IMR-90 (cell line): Measurements from ENCODE around the gene ARPP21. TPM values are rescaled to one million over a fixed set of nuclear protein-coding genes. Genes with fewer than 3 reads are reported as not detected.

ENCODE experiments used
- ATAC-seq: fragments of 200-7000 bp; cut with Tn5 transposase; 2 replicates; pipeline ENCODE4 v1.9.1; 2020; ENCODE audit warnings: low read depth, mild to moderate bottlenecking, moderate library complexity
- BruUV-seq: library from RNA; stranded (reverse); fragments of 400-500 nt; replicated peaks from 2 replicates; lab custom pipeline; 2021; lab: Mats Ljungman, UMichigan
- CTCF ChIA-PET: fragments of 300-600 bp; formaldehyde crosslinking; extraction: SDS; loops from one replicate; lab custom pipeline; 2021; ENCODE audit warnings: antibody characterized with exemption; lab: Yijun Ruan, JAX
- POLR2A ChIA-PET: fragments of 300-600 bp; sonication (Branson Sonifier 250); formaldehyde crosslinking; loops from one replicate; lab custom pipeline; 2022; ENCODE audit warnings: antibody characterized with exemption; ENCODE audit not compliant: unreplicated experiment; lab: Charles Lee
- DNase-seq: peaks from one replicate; pipeline ENCODE4 v3.0.0; 2013
- H2AFZ ChIP-seq: replicated peaks from 2 replicates; pipeline ENCODE3; 2013; ENCODE audit warnings: low read length, mild to moderate bottlenecking; ENCODE audit not compliant: poor library complexity
- H2AK5ac ChIP-seq: 2 replicates; pipeline ENCODE4 v1.6.1; 2013; ENCODE audit warnings: low read depth, low read length, inconsistent platforms
- H2AK9ac ChIP-seq: replicated peaks from 2 replicates; pipeline ENCODE3; 2013; ENCODE audit warnings: mild to moderate bottlenecking, low read depth, low read length, moderate library complexity; ENCODE audit not compliant: poor library complexity
- H2BK120ac ChIP-seq: 2 replicates; pipeline ENCODE4 v1.6.1; 2013; ENCODE audit warnings: low read depth, low read length, inconsistent platforms
- H2BK15ac ChIP-seq: 3 replicates; pipeline ENCODE4 v1.6.1; 2013; ENCODE audit warnings: low read depth, low read length, inconsistent platforms
- H2BK20ac ChIP-seq: 2 replicates; pipeline ENCODE4 v1.6.1; 2013; ENCODE audit warnings: low read depth, mild to moderate bottlenecking, inconsistent platforms, low read length, moderate library complexity
- H2BK5ac ChIP-seq: 2 replicates; pipeline ENCODE4 v1.6.1; 2013; ENCODE audit warnings: mild to moderate bottlenecking, low read depth, low read length, inconsistent platforms; ENCODE audit not compliant: poor library complexity, severe bottlenecking
- H3K14ac ChIP-seq: replicated peaks from 2 replicates; pipeline ENCODE4 v1.6.1; 2013; ENCODE audit warnings: low read depth, low read length, inconsistent platforms
- H3K18ac ChIP-seq: 2 replicates; pipeline ENCODE4 v1.6.1; 2013; ENCODE audit warnings: low read depth, low read length, control low read depth
- H3K23ac ChIP-seq: 2 replicates; pipeline ENCODE4 v1.6.1; 2013; ENCODE audit warnings: low read depth, low read length, inconsistent platforms
- H3K27ac ChIP-seq: 2 replicates; pipeline ENCODE4 v1.5.1; 2013; ENCODE audit warnings: mild to moderate bottlenecking, control low read depth, low read length; ENCODE audit not compliant: insufficient read depth
- H3K27me3 ChIP-seq: 2 replicates; pipeline ENCODE4 v1.6.1; 2013; ENCODE audit warnings: low read length; ENCODE audit not compliant: control insufficient read depth, insufficient read depth
- H3K36me3 ChIP-seq: 2 replicates; pipeline ENCODE4 v1.6.1; 2013; ENCODE audit warnings: low read length, mixed read lengths; ENCODE audit not compliant: control insufficient read depth, insufficient read depth
- H3K4ac ChIP-seq: 2 replicates; pipeline ENCODE4 v1.6.1; 2013; ENCODE audit warnings: low read depth, low read length, inconsistent platforms
- H3K4me1 ChIP-seq: 2 replicates; pipeline ENCODE4 v1.6.1; 2013; ENCODE audit warnings: low read length, mixed read lengths; ENCODE audit not compliant: control insufficient read depth, insufficient read depth
- H3K4me2 ChIP-seq: 2 replicates; pipeline ENCODE4 v1.6.1; 2013; ENCODE audit warnings: low read depth, mild to moderate bottlenecking, control low read depth, low read length, moderate library complexity
- H3K4me3 ChIP-seq: 2 replicates; pipeline ENCODE4 v1.5.1; 2013; ENCODE audit warnings: low read depth, mild to moderate bottlenecking, control low read depth, low read length, moderate library complexity; ENCODE audit not compliant: insufficient read depth
- H3K56ac ChIP-seq: 2 replicates; pipeline ENCODE4 v1.6.1; 2013; ENCODE audit warnings: low read length, inconsistent platforms; ENCODE audit not compliant: insufficient read depth; ENCODE audit errors: extremely low read depth
- H3K79me1 ChIP-seq, 2 experiments: 2 replicates each; pipeline ENCODE4 v1.6.1; 2013; ENCODE audit warnings: low read length in 2 of 2, inconsistent platforms in 1 of 2, low read depth in 1 of 2
- H3K9ac ChIP-seq: 2 replicates; pipeline ENCODE4 v1.6.1; 2013; ENCODE audit warnings: low read depth, low read length, control low read depth
- H3K9me1 ChIP-seq: 2 replicates; pipeline ENCODE4 v1.6.1; 2013; ENCODE audit warnings: low read length, inconsistent platforms; ENCODE audit not compliant: insufficient read depth
- H3K9me3 ChIP-seq: 2 replicates; pipeline ENCODE4 v1.6.1; 2013; ENCODE audit warnings: low read length; ENCODE audit not compliant: control insufficient read depth, insufficient read depth
- H4K20me1 ChIP-seq: 2 replicates; pipeline ENCODE4 v1.6.1; 2013; ENCODE audit warnings: low read length, inconsistent platforms; ENCODE audit not compliant: insufficient read depth
- H4K5ac ChIP-seq: 2 replicates; pipeline ENCODE4 v1.6.1; 2013; ENCODE audit warnings: mild to moderate bottlenecking, low read depth, low read length, control low read depth
- H4K8ac ChIP-seq, 2 experiments: 2 replicates each; pipeline ENCODE4 v1.6.1; 2013; ENCODE audit warnings: low read depth in 2 of 2, low read length in 2 of 2, control low read depth in 1 of 2, inconsistent platforms in 1 of 2
- H4K91ac ChIP-seq: 2 replicates; pipeline ENCODE4 v1.6.1; 2013; ENCODE audit warnings: low read depth, low read length, inconsistent platforms; ENCODE audit not compliant: insufficient read depth
- BHLHE40 ChIP-seq: fragments of 150-350 bp; IDR thresholded peaks from 2 replicates; pipeline ENCODE4 v1.6.1; 2016; ENCODE audit warnings: mild to moderate bottlenecking, low read depth, low read length
- CHD1 ChIP-seq: IDR thresholded peaks from 2 replicates; pipeline ENCODE4 v1.6.1; 2012; ENCODE audit warnings: low read depth, low read length, improper control_type of control experiment
- FOS ChIP-seq: fragments of 150-350 bp; IDR thresholded peaks from 2 replicates; pipeline ENCODE4 v1.6.1; 2016; ENCODE audit warnings: low read depth, low read length
- MAFK ChIP-seq: IDR thresholded peaks from 2 replicates; pipeline ENCODE4 v1.6.1; 2012; ENCODE audit warnings: low read depth, low read length, improper control_type of control experiment
- MAZ ChIP-seq: IDR thresholded peaks from 2 replicates; pipeline ENCODE4 v1.6.1; 2012; ENCODE audit warnings: low read depth, mild to moderate bottlenecking, low read length, improper control_type of control experiment, moderate library complexity, borderline replicate concordance
- MXI1 ChIP-seq: IDR thresholded peaks from 2 replicates; pipeline ENCODE4 v1.6.1; 2012; ENCODE audit warnings: low read depth, mild to moderate bottlenecking, low read length, moderate library complexity, borderline replicate concordance
- NFE2L2 ChIP-seq: fragments of 150-350 bp; IDR thresholded peaks from 2 replicates; pipeline ENCODE4 v1.6.1; 2016; ENCODE audit warnings: low read depth, mild to moderate bottlenecking, low read length
- RCOR1 ChIP-seq: IDR thresholded peaks from 2 replicates; pipeline ENCODE4 v1.6.1; 2012; ENCODE audit warnings: mild to moderate bottlenecking, low read length, improper control_type of control experiment; ENCODE audit not compliant: insufficient replicate concordance
- RFX5 ChIP-seq: IDR thresholded peaks from 2 replicates; pipeline ENCODE4 v1.8.0; 2012; ENCODE audit warnings: low read depth, mild to moderate bottlenecking, low read length, moderate library complexity
- SMC3 ChIP-seq: fragments of 150-350 bp; IDR thresholded peaks from 2 replicates; pipeline ENCODE4 v1.6.1; 2016; ENCODE audit warnings: low read depth, mild to moderate bottlenecking, antibody characterized with exemption, low read length, moderate library complexity
- WGBS, 2 experiments: methylation state at CpG; one replicate each; pipeline versions ENCODE4 v1.1.5 to v1.1.7; 2013; ENCODE audit warnings: missing lambda C conversion rate in 2 of 2; ENCODE audit not compliant: insufficient read length in 1 of 2; ENCODE audit errors: extremely low coverage in 2 of 2; 5-methylcytosine and 5-hydroxymethylcytosine counted together
- dilution Hi-C: fragments of 300-500 bp; cut with HindIII; formaldehyde crosslinking; loops from one replicate; pipeline ENCODE4 v1.14.3; 2018; ENCODE audit warnings: low sequenced_read_pairs; ENCODE audit not compliant: unreplicated experiment
- in situ Hi-C: fragments of 300-500 bp; cut with MboI; formaldehyde crosslinking; loops from 3 replicates; pipeline ENCODE4 v1.14.3; 2019; ENCODE audit warnings: low sequenced_read_pairs, inconsistent platforms, mixed read lengths
- intact Hi-C: fragments of 100-400 bp; cut with micrococcal nuclease; formaldehyde crosslinking; loops from 2 replicates; pipeline ENCODE4 v1.10.0; 2022
- polyA plus RNA-seq, 3 experiments: library from polyadenylated mRNA; depleted of rRNA; stranded (reverse); fragments of >200 nt; gene quantifications; 2 replicates each; pipeline ENCODE4 v1.2.3, GENCODE V29; 2012; ENCODE audit warnings: low replicate concordance in 1 of 3
- total RNA-seq: library from RNA; depleted of rRNA; stranded (reverse); fragments of >200 nt; gene quantifications from 2 replicates; pipeline ENCODE4 v1.2.3, GENCODE V29; 2012
- TF ChIP-seq, protein P1 (sequence below): fragments of 150-350 bp; IDR thresholded peaks from 2 replicates; pipeline ENCODE4 v1.6.1; 2017; ENCODE audit warnings: mild to moderate bottlenecking, antibody characterized with exemption, low read length, low read depth

ARPP21 gene
- total and polyA plus RNA-seq, 2 of the 4 experiments (the other 2 are of a cell fraction): not detected

DNA sequence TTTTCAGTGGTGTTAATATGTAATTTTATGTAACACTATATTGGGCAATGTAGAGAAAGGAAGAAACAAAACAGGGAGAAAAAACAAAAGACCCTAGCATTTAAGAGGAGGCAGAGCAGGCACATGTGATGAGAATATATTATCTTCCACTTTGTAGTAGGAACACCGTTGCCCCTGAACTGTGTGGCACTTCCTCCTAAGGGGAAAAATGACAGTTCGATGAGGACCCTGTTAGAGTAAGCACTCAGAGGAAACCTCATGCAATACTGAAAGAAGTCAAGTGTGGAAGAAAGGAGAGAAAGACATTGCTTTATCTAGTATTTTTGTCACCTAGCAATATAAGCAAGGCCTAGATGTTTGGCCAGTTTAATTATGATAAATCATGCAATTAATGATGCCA lies 32.2 kb downstream of the ARPP21 start:
- BruUV-seq: no TSS peak
- CTCF ChIA-PET: no interaction called here
- no peak overlapping the region for H2BK20ac ChIP-seq

More for the DNA sequence above, 32.2 kb downstream of the ARPP21 start:
- H3K9ac ChIP-seq: no peak overlapping the region
- in situ Hi-C loops (no loop called here), dilution Hi-C loops (no loop called here), intact Hi-C loops (no loop called here)
- no peak overlapping the region for H2AFZ ChIP-seq
- no peak overlapping the region for H3K14ac ChIP-seq
- H4K20me1 ChIP-seq: no peaks in the 10 kb centered on the region
- H4K5ac ChIP-seq: no peak overlapping the region
- no peak overlapping the region for H4K91ac ChIP-seq
- no peaks in the 10 kb centered on the region for H3K9me1 ChIP-seq
- no peak overlapping the region for H2AK9ac ChIP-seq
- no peak overlapping the region for H3K4me2 ChIP-seq
- H3K56ac ChIP-seq: no peak overlapping the region
- H2AK5ac ChIP-seq: no peak overlapping the region
- no peak overlapping the region for H2BK5ac ChIP-seq
- POLR2A ChIA-PET: no interaction called here
- no peaks in the 10 kb centered on the region for H3K27me3 ChIP-seq
- H3K4ac ChIP-seq: no peak overlapping the region
- no peak overlapping the region for H2BK15ac ChIP-seq
- no peaks in the 10 kb centered on the region for H3K36me3 ChIP-seq
- no peaks in the 10 kb centered on the region for H3K9me3 ChIP-seq
- ATAC-seq (no peak), DNase-seq (no peak)
- TF ChIP-seq MAFK (no peak), FOS (no peak), RFX5 (no peak), NFE2L2 (no peak), RCOR1 (no peak), CHD1 (no peak), MAZ (no peak), MXI1 (no peak), SMC3 (no peak), BHLHE40 (no peak)
- TF ChIP-seq, protein P1, sequence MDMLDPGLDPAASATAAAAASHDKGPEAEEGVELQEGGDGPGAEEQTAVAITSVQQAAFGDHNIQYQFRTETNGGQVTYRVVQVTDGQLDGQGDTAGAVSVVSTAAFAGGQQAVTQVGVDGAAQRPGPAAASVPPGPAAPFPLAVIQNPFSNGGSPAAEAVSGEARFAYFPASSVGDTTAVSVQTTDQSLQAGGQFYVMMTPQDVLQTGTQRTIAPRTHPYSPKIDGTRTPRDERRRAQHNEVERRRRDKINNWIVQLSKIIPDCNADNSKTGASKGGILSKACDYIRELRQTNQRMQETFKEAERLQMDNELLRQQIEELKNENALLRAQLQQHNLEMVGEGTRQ: no peak
- H3K79me1 ChIP-seq: no peaks in the 10 kb centered on the region
- no peak overlapping the region for H3K4me3 ChIP-seq
- no CpG with 5 or more reads among the region's 2 CpGs for WGBS, 2 experiments
- H3K18ac ChIP-seq: no peak overlapping the region
- H3K23ac ChIP-seq: no peak overlapping the region
- no peak overlapping the region for H2BK120ac ChIP-seq
- H3K4me1 ChIP-seq: no peaks in the 10 kb centered on the region
- no peak overlapping the region for H4K8ac ChIP-seq
- H3K27ac ChIP-seq: no peak overlapping the region
